Neural progenitor cell (in vitro differentiated cells): Measurements from ENCODE around the gene RUVBL1. TPM values are rescaled to one million over a fixed set of nuclear protein-coding genes. Genes with fewer than 3 reads are reported as not detected.
A peak's percentile ranks its signal among the peaks of the same experiment; 100 is the strongest.

Experiments
- DNase-seq: peaks from one replicate; pipeline ENCODE4 v3.0.0-alpha.2; 2016; ENCODE audit warnings: low spot score
- H2AFZ ChIP-seq: fragments of 200-600 bp; sonication (generic); replicated peaks from 2 replicates; pipeline ENCODE4 v1.6.1; 2016; ENCODE audit warnings: antibody characterized with exemption
- H3F3A ChIP-seq: fragments of 200-600 bp; sonication (generic); 2 replicates; pipeline ENCODE4 v1.6.1; 2016; ENCODE audit warnings: antibody characterized with exemption, low read depth
- H3K27ac ChIP-seq: fragments of 200-600 bp; sonication (generic); 2 replicates; pipeline ENCODE4 v1.5.1; 2016; ENCODE audit warnings: mild to moderate bottlenecking
- H3K27me3 ChIP-seq: fragments of 200-600 bp; sonication (generic); 2 replicates; pipeline ENCODE4 v1.6.1; 2016; ENCODE audit warnings: mild to moderate bottlenecking, moderate library complexity
- H3K36me3 ChIP-seq: fragments of 200-600 bp; sonication (generic); 2 replicates; pipeline ENCODE4 v1.5.1; 2016
- H3K4me1 ChIP-seq: fragments of 200-600 bp; sonication (generic); 2 replicates; pipeline ENCODE4 v1.6.1; 2016; ENCODE audit warnings: mixed run types
- H3K4me2 ChIP-seq: fragments of 200-600 bp; sonication (generic); 2 replicates; pipeline ENCODE4 v1.6.1; 2016
- H3K4me3 ChIP-seq: fragments of 200-600 bp; sonication (generic); 2 replicates; pipeline ENCODE4 v1.5.1; 2016
- H3K79me2 ChIP-seq: fragments of 200-600 bp; sonication (generic); 2 replicates; pipeline ENCODE4 v1.6.1; 2016; ENCODE audit warnings: low read depth
- H3K9ac ChIP-seq: fragments of 200-600 bp; sonication (generic); 2 replicates; pipeline ENCODE4 v1.6.1; 2016
- H3K9me3 ChIP-seq: fragments of 200-600 bp; sonication (generic); 2 replicates; pipeline ENCODE4 v1.5.1; 2016; ENCODE audit warnings: low read depth
- H4K20me1 ChIP-seq: fragments of 200-600 bp; sonication (generic); 2 replicates; pipeline ENCODE4 v1.6.1; 2016; ENCODE audit warnings: low read depth
- H3K27ac Mint-ChIP-seq: 3 replicates; pipeline ENCODE4 v1.8.0; 2021; ENCODE audit warnings: mixed read lengths
- H3K27me3 Mint-ChIP-seq: 2 replicates; pipeline ENCODE4 v1.8.0; 2022; ENCODE audit warnings: low read depth, mild to moderate bottlenecking, inconsistent platforms, moderate library complexity, mixed read lengths; ENCODE audit not compliant: insufficient read depth
- H3K36me3 Mint-ChIP-seq: 3 replicates; pipeline ENCODE4 v1.8.0; 2021; ENCODE audit warnings: mixed read lengths
- H3K4me1 Mint-ChIP-seq: 3 replicates; pipeline ENCODE4 v1.8.0; 2021; ENCODE audit warnings: mixed read lengths
- H3K4me3 Mint-ChIP-seq: 3 replicates; pipeline ENCODE4 v1.8.0; 2021; ENCODE audit warnings: mild to moderate bottlenecking, moderate library complexity, mixed read lengths
- H3K9me3 Mint-ChIP-seq: 3 replicates; pipeline ENCODE4 v1.8.0; 2020; ENCODE audit warnings: mixed read lengths
- EZH2 ChIP-seq: fragments of 200-600 bp; sonication (generic); IDR thresholded peaks from 2 replicates; pipeline ENCODE4 v1.6.1; 2017; ENCODE audit warnings: antibody characterized with exemption, mild to moderate bottlenecking, moderate library complexity
- EZH2phosphoT487 ChIP-seq: fragments of 200-600 bp; sonication (generic); IDR thresholded peaks from 2 replicates; pipeline ENCODE4 v1.6.1; 2017; ENCODE audit warnings: antibody characterized with exemption
- total RNA-seq: library from RNA; depleted of rRNA; stranded (reverse); fragments of >200 nt; gene quantifications from 2 replicates; pipeline ENCODE4 v1.2.3, GENCODE V29; 2015; ENCODE audit warnings: low replicate concordance
- TF ChIP-seq, protein P1 (sequence below): fragments of 200-600 bp; sonication (generic); IDR thresholded peaks from 2 replicates; pipeline ENCODE4 v1.5.1; 2017; ENCODE audit warnings: antibody characterized with exemption, mild to moderate bottlenecking

Gene RUVBL1
- total RNA-seq, 1 donor from 2014 or later, result 110 TPM

DNA sequence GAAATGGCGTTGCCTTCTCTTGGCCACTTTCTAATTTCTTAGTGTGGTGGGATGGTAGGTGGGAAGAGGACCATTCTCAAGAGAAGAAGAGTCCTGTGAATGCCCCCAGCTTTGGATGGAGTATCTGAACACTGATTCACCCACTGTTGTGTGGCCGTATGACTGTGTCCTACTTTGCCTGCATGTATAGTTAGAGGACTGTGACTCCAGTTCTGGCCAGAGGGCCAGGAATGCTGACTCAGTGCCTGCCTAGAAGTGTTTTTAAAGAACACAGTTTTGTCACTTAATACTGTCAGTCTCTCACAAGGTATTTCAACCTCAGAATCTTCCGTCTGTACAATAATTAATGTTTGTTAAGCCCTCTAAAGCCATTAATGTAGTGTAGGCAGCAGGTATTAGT lies 69.2 kb downstream of the RUVBL1 start:
- H3K27ac Mint-ChIP-seq, result no peak overlapping the region
- H3K4me1 ChIP-seq, result peaks cover 13% of the 10 kb centered on the region
- H3K4me3 ChIP-seq, result no peak overlapping the region
- peaks cover 4% of the 10 kb centered on the region for H3F3A ChIP-seq
- peaks cover 33% of the 10 kb centered on the region for H3K4me1 Mint-ChIP-seq
- no peak overlapping the region for H3K9ac ChIP-seq
- no peak overlapping the region for H3K27ac ChIP-seq
- no peak overlapping the region for H3K4me2 ChIP-seq
- no peaks in the 10 kb centered on the region for H3K9me3 Mint-ChIP-seq
- peaks cover 22% of the 10 kb centered on the region for H4K20me1 ChIP-seq
- no peaks in the 10 kb centered on the region for H3K36me3 ChIP-seq
- H3K9me3 ChIP-seq, result no peaks in the 10 kb centered on the region
- H3K79me2 ChIP-seq, result peaks cover 35% of the 10 kb centered on the region
- H3K27me3 Mint-ChIP-seq, result no peaks in the 10 kb centered on the region
- DNase-seq, result no peak
- H3K36me3 Mint-ChIP-seq, result peaks cover 6% of the 10 kb centered on the region
- no peak overlapping the region for H2AFZ ChIP-seq
- peak overlapping the region; percentile 97 for H3K4me3 Mint-ChIP-seq
- H3K27me3 ChIP-seq, result no peaks in the 10 kb centered on the region
- no peak for TF ChIP-seq EZH2phosphoT487
- TF ChIP-seq EZH2, result no peak
- TF ChIP-seq, protein P1, sequence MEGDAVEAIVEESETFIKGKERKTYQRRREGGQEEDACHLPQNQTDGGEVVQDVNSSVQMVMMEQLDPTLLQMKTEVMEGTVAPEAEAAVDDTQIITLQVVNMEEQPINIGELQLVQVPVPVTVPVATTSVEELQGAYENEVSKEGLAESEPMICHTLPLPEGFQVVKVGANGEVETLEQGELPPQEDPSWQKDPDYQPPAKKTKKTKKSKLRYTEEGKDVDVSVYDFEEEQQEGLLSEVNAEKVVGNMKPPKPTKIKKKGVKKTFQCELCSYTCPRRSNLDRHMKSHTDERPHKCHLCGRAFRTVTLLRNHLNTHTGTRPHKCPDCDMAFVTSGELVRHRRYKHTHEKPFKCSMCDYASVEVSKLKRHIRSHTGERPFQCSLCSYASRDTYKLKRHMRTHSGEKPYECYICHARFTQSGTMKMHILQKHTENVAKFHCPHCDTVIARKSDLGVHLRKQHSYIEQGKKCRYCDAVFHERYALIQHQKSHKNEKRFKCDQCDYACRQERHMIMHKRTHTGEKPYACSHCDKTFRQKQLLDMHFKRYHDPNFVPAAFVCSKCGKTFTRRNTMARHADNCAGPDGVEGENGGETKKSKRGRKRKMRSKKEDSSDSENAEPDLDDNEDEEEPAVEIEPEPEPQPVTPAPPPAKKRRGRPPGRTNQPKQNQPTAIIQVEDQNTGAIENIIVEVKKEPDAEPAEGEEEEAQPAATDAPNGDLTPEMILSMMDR, result no peak

DNA sequence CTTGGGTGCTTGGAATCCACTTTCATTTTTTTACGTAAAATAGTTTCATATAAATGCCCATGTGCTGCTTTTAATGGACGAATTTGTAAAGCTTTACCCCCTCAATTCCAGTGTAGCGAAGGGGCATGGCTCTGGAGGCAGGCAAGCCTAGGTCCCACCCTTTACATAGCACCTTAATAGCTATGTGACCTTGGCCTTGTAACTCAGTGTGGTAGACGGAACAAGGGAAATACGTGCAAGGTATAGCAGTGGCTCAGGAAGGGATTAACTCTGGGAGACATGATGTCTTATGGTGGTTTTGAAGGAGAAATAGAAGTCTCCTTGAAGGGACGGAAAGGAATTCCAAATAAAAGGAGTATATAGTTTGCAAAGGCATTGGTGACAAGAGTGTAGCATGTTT lies 70.0 kb downstream of the RUVBL1 start:
- Histone ChIP-seq H3K27me3 (peaks cover 6% of the 10 kb centered on the region), H3K79me2 (peaks cover 35% of the 10 kb centered on the region), H3K4me3 (peak overlapping the region; percentile 100), H3K9me3 (no peaks in the 10 kb centered on the region), H3K36me3 (no peaks in the 10 kb centered on the region), H3K27ac (no peak overlapping the region), H3F3A (peaks cover 4% of the 10 kb centered on the region), H4K20me1 (peaks cover 22% of the 10 kb centered on the region), H3K4me2 (peak overlapping the region; percentile 96), H2AFZ (no peak overlapping the region), H3K4me1 (peaks cover 13% of the 10 kb centered on the region), H3K9ac (no peak overlapping the region)
- peaks cover 33% of the 10 kb centered on the region for H3K4me1 Mint-ChIP-seq
- H3K27ac Mint-ChIP-seq, result no peak overlapping the region
- H3K4me3 Mint-ChIP-seq, result peak overlapping the region; percentile 97
- peaks cover 6% of the 10 kb centered on the region for H3K36me3 Mint-ChIP-seq
- TF ChIP-seq EZH2 (no peak), EZH2phosphoT487 (no peak)
- TF ChIP-seq, protein P1, result no peak
- no peak for DNase-seq
- H3K27me3 Mint-ChIP-seq, result no peaks in the 10 kb centered on the region
- no peaks in the 10 kb centered on the region for H3K9me3 Mint-ChIP-seq

DNA sequence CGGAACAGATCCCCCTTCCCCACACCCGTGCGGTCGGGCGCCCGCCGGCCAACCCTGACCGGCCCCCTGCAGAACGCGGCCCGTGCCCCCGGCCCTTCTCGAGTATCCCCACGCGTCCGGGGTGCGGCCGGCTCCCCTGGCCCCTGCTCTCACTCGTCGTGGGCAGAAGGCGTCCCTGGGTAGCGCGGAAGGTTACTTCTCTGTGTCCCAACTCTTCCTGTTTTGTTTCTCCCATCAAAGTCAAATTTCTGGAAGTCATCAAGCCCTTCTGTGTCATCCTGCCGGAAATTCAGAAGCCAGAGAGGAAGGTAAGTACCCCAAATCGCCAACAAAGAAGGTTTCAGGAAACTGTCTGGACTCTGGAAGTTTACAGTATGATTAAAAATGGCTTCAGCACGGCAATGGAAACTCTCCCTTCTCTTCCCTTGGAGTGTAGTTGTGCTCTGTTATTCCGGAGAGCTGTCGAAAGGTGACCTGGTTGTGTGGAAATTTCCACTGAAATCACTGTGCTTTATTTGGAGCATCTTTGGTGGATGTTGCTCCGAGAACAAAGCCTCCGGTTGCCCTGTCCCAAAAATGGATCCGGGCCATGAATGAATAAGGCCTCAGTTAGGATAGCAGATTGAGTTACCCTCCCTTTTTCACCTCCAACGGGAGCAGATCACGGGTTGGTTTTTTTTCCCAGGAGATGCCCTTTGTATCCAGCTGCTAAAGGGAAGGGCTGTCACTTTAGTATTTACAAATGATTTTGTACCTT lies 70.8 kb downstream of the RUVBL1 start:
- Mint-ChIP-seq H3K36me3 (peaks cover 5% of the 10 kb centered on the region), H3K27ac (peak overlapping the region; percentile 15), H3K9me3 (no peaks in the 10 kb centered on the region), H3K4me1 (peaks cover 33% of the 10 kb centered on the region), H3K27me3 (no peaks in the 10 kb centered on the region), H3K4me3 (peak overlapping the region; percentile 97)
- Histone ChIP-seq H3F3A (peaks cover 4% of the 10 kb centered on the region), H2AFZ (peak overlapping the region; percentile 81), H3K36me3 (no peaks in the 10 kb centered on the region), H3K27me3 (peaks cover 15% of the 10 kb centered on the region), H3K4me2 (peak overlapping the region; percentile 96), H4K20me1 (peaks cover 22% of the 10 kb centered on the region), H3K4me3 (peak overlapping the region; percentile 100), H3K9ac (peak overlapping the region; percentile 92), H3K4me1 (peaks cover 13% of the 10 kb centered on the region), H3K79me2 (peaks cover 35% of the 10 kb centered on the region), H3K27ac (peak overlapping the region; percentile 59), H3K9me3 (no peaks in the 10 kb centered on the region)
- TF ChIP-seq, protein P1, result no peak
- TF ChIP-seq EZH2 (no peak), EZH2phosphoT487 (no peak)
- peak; percentile 9 for DNase-seq
